ENCODE results near the gene OAT.

Gene OAT

GRCh38 chr10:124418726-124419501 lies at the start of gene OAT:
OAT (minus strand) TSS chr10:124418923; CDS start chr10:124412171, 6,752 bp downstream.
- peak; percentile 51 to 98 (median 94) for DNase-seq

GRCh38 chr10:124467165-124467564 lies 48.4 kb upstream of the OAT start:
- DNase-seq = no peak

GRCh38 chr10:124465777-124466488 lies 47.2 kb upstream of the OAT start:
- no peak for DNase-seq

- no peak for DNase-seq
These were observed 46.5 kb upstream of the OAT start for GRCh38 chr10:124465003-124465776.

- DNase-seq = no peak
These were observed 45.6 kb upstream of the OAT start for GRCh38 chr10:124464028-124464965.

GRCh38 chr10:124462348-124462695 lies 43.6 kb upstream of the OAT start:
- no peak for DNase-seq

- peak; percentile 26 to 89 (median 80) for DNase-seq
These were observed 43.1 kb upstream of the OAT start, which contains the start of gene LHPP for GRCh38 chr10:124461642-124462347. LHPP (plus strand) TSS chr10:124461823; CDS start chr10:124461863, 40 bp downstream.

GRCh38 chr10:124460144-124460543 lies 41.4 kb upstream of the OAT start:
- no peak for DNase-seq

GRCh38 chr10:124459395-124459794 lies 40.7 kb upstream of the OAT start:
- no peak for DNase-seq

- no peak for DNase-seq
These were observed 40.2 kb upstream of the OAT start for GRCh38 chr10:124458889-124459288.

- no peak for DNase-seq
These were observed 39.8 kb upstream of the OAT start for GRCh38 chr10:124458473-124458872.

- no peak for DNase-seq
These were observed 36.7 kb upstream of the OAT start for GRCh38 chr10:124455441-124455840.

GRCh38 chr10:124453960-124454610 lies 35.4 kb upstream of the OAT start:
- DNase-seq = no peak

- DNase-seq = no peak
These were observed 32.6 kb upstream of the OAT start for GRCh38 chr10:124451276-124451675.

- DNase-seq = no peak
These were observed 32.0 kb upstream of the OAT start for GRCh38 chr10:124450783-124451057.

GRCh38 chr10:124450012-124450782 lies 31.5 kb upstream of the OAT start, which contains the start of gene NKX1-2:
NKX1-2 (minus strand) TSS chr10:124450035; CDS start chr10:124449943, 92 bp downstream.
- DNase-seq = peak in 35 of 58 donors; percentile 7 to 52 (median 27)

- DNase-seq = no peak
These were observed 30.7 kb upstream of the OAT start for GRCh38 chr10:124449170-124450011.

- DNase-seq = no peak
These were observed 30.0 kb upstream of the OAT start for GRCh38 chr10:124448696-124449169.
